ENCODE data around the gene HECW1.
"Not testable (repeated sequence)": the region's sequence is repeated elsewhere in the genome, so short reads cannot be mapped to it uniquely, and the experiment has no call there.

HECW1 gene

DNA sequence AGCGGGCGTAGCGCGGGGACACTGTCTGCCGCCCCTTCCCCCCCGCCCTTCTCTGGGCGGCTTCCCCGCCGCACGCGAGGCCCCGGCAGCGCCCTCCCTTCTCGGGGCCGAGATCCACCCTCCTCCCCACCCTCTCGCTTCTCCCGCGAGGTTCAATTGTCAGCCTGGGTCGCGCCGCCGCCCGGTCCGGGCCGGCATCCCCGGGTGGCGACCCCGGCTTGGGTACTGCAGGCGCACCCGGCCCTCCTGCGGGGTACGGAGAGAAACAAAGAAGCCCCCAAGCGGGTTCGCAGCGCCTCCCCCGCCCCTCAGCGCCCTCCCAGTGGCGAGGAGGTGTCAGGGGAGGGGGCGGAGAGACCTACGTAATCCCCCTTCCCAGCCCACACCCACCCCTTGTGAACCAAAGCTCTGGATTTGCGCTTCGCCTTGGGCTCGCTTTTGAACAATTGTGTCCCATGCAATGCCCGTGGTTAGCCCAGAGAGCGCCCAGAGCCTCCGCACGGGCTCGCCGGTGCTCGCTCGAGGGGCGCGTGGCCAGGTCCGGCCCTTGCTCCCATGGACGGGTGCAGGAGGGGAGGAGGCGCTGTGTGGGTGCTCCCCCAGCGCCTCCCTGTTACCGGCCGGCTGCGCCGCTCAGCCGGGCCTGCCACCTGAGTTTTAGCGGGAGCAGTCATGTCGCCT is 634 bp downstream of the HECW1 start:
- peak in 1 of 2 experiments; percentile 28 for DNase-seq

DNA sequence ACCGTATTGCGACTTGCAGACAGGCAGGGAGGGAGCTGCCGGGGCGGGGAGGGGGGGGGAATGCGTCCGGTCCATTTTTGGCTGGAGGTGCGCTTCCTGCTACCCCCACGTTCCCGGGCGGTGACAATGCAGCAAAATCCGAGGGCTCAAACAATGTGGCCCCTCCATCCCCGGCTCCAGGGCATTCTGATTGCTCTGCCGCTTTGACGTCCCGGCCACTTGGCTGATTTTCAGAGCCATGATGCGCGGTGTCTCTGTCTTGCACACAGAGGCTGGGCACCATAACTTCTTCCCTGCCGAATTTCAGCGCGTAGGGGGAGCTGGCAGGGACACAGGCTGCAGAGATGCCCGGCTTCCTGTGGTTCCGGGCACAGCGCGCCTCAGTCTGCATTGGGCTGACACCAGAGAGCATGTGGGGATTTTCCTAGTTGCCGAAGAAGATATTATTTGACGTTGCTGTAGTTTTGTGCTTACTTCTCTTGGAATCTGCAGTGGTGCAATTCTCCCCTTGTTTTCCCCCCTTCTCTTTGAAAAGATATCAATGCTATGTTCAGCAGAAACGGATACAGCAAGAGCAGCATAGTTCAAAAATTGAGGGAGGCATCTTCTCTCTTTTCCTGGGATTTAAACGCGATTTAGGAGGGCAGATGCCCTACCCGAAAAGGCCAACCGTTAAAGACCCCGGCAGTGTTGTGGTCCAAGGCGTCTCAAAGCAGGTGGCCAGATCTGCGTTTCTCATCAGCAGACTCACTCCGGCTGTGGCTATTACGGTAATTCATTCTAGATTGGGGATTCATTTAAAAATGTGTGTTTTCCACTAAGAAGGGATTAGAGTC is 1.4 kb downstream of the HECW1 start:
- DNase-seq, result no peak

DNA sequence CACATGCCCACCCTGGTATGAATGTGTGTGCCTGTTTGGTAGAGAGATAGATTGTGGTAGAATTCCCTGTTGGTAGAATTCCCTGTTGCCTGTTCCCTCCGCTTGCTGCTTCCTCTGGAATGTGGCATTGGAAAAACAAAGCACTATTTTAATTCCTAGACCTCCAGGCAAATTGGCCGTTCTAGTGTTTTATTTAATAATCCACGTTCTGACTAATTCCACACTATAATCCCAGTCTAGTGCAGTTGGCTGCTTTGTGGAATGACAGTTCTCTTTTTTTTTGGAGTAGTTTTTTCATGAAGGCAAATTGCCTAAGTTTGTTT is 2.0 kb downstream of the HECW1 start:
- DNase-seq, result no peak

DNA sequence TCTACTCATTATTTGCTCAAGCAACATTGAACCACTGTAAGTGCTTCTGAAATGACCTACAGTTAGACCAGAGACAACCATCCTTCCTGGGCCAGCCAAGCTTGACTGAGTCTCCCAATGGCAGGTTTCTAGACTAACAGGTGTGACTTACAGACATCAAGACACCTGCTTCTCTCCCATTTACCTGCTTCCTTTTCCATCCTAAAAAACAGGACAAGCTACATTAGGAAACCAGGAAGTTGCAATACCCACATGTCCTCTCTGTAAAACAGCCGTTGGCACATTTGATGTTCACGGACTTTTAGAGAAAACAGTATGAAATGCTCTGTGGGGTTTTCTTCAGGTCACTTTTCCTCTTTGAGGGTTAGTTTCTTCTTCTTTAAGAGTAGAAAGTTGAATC is 4.0 kb downstream of the HECW1 start:
- no peak for DNase-seq

GRCh38 chr7:43117095-43117494 is 4.6 kb downstream of the HECW1 start:
- DNase-seq, result no peak

DNA sequence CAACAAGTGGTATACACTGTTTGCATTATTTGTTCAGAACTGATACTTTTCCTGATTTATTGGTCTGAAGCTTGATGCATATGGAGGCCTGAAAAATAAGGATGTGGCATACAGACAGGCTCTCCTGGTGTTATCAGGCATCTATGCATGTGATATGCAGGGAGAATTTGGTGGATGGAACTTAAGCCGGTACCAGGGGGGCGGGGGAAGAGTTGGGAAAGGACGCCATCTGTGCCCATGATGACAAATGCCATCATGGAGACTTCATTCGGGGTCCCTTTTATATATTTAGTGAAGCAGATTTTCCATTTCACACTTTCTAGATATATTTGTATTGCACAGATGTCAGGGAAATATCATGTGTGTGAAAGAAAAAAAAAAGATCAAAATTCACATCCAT is 5.4 kb downstream of the HECW1 start:
- DNase-seq, result no peak

GRCh38 chr7:43118313-43118712 is 5.9 kb downstream of the HECW1 start:
- DNase-seq, result no peak

- no peak for DNase-seq
Measured at GRCh38 chr7:43119371-43120075, 7.1 kb downstream of the HECW1 start.

- no peak for DNase-seq
Measured at GRCh38 chr7:43121973-43122372, 9.5 kb downstream of the HECW1 start.

DNA sequence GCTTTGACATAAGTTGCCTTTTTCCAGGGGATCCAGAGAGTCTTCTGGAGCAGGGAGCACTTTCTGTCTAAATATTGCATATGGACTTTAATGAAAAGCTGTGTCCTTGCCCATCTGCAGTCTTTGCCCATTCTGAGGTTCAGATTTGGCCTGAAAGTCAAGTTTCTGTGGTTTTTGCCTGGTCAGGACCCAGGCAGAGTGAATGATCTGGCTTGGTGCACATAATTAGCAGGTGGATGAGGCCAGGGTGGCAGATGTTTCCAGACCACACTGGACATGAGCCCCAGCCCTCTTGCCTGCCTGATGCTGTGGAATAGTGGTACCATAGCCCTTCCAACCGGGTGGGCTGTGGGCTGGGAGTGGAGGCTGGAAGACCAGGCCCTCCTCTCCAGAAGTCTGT is 11.0 kb downstream of the HECW1 start:
- no peak for DNase-seq

- no peak for DNase-seq
Measured at GRCh38 chr7:43124388-43124787, 11.9 kb downstream of the HECW1 start.

GRCh38 chr7:43130347-43130746 is 17.9 kb downstream of the HECW1 start:
- no peak for DNase-seq

GRCh38 chr7:43135129-43135528 is 22.7 kb downstream of the HECW1 start:
- no peak for DNase-seq

DNA sequence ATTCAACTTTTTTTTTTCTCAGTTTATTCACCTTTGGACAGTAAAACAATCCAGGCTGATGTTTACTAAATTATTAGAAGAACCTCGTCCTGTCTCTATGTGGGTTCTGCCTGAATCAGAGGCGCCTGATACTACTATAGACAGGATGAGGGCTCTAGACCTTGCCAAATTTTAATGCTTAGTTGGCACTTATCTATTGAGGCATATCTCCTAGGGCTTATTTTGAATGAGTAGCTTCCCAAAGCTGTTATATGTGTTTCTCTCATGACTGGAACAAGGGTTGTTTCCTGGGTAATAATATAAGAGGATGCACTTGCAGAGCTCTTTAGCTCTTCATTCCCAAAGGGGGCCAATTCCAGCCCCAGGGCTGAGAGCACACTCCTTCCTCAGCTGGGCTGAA is 23.6 kb downstream of the HECW1 start:
- no peak for DNase-seq

GRCh38 chr7:43137121-43137744 is 24.8 kb downstream of the HECW1 start:
- DNase-seq, result not testable (repeated sequence)

DNA sequence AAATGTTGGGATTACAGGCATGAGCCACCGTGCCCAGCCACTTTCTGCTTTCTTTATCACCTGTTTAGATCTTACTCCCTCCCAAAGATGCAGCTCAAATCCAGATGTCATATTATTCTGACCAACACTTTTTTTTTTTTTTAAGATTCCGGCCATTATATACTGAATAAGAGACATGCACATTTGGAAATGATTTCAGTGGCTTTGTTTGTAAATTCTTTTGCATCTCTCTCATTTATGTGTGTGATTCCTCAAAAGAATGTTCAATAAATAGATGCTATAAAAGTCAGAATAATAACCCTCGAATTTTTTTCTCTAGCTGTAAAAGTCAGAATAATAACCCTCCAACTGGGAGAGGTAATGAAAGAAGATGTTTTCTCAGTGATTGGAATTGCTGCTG is 25.4 kb downstream of the HECW1 start:
- no peak for DNase-seq

GRCh38 chr7:43138710-43139109 is 26.3 kb downstream of the HECW1 start:
- DNase-seq, result no peak

DNA sequence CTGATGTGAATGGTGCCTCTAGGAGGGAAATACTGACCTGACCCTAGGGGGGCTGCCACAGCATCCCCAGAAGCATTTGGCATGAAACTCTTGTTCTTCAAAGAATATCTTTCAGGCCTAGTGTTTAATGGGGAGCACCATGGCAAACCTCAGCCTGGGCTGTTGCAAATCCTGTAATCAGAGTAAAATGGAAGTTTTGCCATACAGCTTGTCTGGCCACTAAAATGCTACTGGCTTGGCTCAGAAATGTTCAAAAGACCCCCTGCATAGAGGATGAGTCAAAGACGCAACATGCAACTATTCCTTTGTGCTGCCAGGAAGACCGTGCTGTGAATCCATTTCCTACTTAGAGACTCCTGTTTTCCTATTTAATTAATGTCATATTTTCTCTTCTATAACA is 26.7 kb downstream of the HECW1 start:
- no peak for DNase-seq

- DNase-seq, result no peak
Measured at GRCh38 chr7:43140186-43140585, 27.7 kb downstream of the HECW1 start.

- no peak for DNase-seq
Measured at GRCh38 chr7:43141091-43141490, 28.6 kb downstream of the HECW1 start.

- no peak for DNase-seq
Measured at GRCh38 chr7:43142703-43143102, 30.3 kb downstream of the HECW1 start.

- DNase-seq, result no peak
Measured at GRCh38 chr7:43143918-43144589, 31.6 kb downstream of the HECW1 start.

DNA sequence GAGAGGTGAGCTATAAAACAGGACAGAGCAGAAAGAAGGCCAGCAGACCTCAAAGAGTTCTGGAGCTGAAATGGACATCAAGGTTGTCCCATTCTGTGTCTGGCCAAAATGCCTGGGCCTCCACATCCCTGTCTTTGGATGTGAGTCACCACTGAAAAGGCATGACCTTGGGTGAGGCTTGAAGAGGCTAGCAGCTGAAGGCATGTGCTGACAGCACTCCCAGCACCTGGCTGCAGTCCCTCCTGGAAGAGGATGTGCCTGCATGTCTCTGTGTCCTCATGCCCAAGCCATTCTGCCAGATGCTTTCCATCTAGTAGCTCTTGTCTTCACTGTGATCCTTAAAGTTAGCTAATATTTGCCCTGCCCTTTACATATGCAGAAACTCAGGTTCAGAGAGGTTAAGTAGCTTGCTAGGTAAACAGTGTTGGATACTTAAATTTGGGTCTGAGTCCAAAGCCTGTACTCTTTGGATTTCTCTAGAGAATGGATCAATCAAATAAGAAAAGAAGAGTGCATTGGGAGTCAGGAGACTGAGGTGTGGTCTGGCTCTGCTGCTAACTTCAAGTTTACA is 35.8 kb downstream of the HECW1 start:
- no peak for DNase-seq
